ENCODE measurements around the gene MKLN1. TPM values are rescaled to one million over a fixed set of nuclear protein-coding genes. Genes with fewer than 3 reads are reported as not detected.

Gene MKLN1
- polyA plus RNA-seq, 1 of the 3 experiments (the other 2 are of a cell fraction), result 11.0 TPM

DNA sequence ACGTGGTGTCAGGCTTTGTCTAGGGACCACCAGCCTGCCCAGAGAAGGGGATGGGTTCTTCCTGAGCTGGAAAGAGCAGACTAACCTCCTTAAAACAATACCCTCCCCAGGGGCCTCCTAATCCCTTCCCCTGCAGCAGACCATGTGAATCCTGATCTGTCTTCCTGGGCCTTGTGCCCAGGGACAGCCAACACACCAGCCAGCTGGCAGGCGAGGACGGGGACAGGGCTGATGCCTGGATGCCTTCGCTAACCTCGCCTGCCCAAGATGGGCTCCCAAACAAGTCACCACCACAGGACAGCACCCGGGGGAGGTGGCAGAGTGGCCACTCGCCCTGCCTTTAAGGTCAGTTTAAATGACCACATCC, 211.1 kb downstream of the MKLN1 start:
- Histone ChIP-seq H3K4me2 (peak overlapping the region; percentile 25; the same call in 1 of the 2 replicates), H2AFZ (ENCODE audit: low read depth) (no peak overlapping the region), H3K9me3 (no peaks in the 10 kb centered on the region), H3K4me3 (ENCODE audit: low read depth in 2 of 2, low read length in 1 of 2) (no peak overlapping the region), H3K27me3 (ENCODE audit: insufficient read depth) (no peaks in the 10 kb centered on the region), H3K4me1 (ENCODE audit: control insufficient read depth in 1 of 2, insufficient read depth in 2 of 2, low read depth in 1 of 2, low read length in 1 of 2) (peaks cover 27 to 30% of the 10 kb centered on the region in 2 experiments; a peak in 3 of 4 replicates), H3K9me2 (no peaks in the 10 kb centered on the region), H3K27ac (ENCODE audit: low read depth in 2 of 2, low read length in 1 of 2) (peak overlapping the region; percentile 64 to 76), H4K20me1 (ENCODE audit: insufficient read depth) (peaks cover 96% of the 10 kb centered on the region), H3F3A (replicated peaks; ENCODE audit: insufficient read depth) (peaks cover 49% of the 10 kb centered on the region), H3K79me2 (ENCODE audit: insufficient read depth) (peaks cover 100% of the 10 kb centered on the region), H3K36me3 (replicated peaks in 1 of 2; ENCODE audit: control insufficient read depth in 1 of 2, insufficient read depth in 2 of 2, low read length in 1 of 2) (peaks cover 0 to 16% of the 10 kb centered on the region in 2 experiments), H3K9ac (peak overlapping the region; percentile 12; the same call in 1 of the 2 replicates)
- POLR2A ChIA-PET, result no interaction called here
- 83% methylated on average over 7 of the region's 7 CpGs for WGBS (ENCODE audit: low lambda C conversion rate)
- CTCF ChIA-PET, result interaction anchor here (0.8 to 7.9 kb wide), 7 partner anchors 9 to 153 kb away, joined by 3 to 50 read pairs (median 9); no protein-coding TSS in a partner anchor
- DNase-seq, result no peak
- TF ChIP-seq, protein P1, sequence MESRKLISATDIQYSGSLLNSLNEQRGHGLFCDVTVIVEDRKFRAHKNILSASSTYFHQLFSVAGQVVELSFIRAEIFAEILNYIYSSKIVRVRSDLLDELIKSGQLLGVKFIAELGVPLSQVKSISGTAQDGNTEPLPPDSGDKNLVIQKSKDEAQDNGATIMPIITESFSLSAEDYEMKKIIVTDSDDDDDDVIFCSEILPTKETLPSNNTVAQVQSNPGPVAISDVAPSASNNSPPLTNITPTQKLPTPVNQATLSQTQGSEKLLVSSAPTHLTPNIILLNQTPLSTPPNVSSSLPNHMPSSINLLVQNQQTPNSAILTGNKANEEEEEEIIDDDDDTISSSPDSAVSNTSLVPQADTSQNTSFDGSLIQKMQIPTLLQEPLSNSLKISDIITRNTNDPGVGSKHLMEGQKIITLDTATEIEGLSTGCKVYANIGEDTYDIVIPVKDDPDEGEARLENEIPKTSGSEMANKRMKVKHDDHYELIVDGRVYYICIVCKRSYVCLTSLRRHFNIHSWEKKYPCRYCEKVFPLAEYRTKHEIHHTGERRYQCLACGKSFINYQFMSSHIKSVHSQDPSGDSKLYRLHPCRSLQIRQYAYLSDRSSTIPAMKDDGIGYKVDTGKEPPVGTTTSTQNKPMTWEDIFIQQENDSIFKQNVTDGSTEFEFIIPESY (IDR thresholded peaks at IDR 0.05; ENCODE audit: borderline replicate concordance, low read depth), result no peak
- TF ChIP-seq RXRA (IDR thresholded peaks at IDR 0.05; ENCODE audit: borderline replicate concordance, low read depth), result no peak
- TF ChIP-seq TAF1 (IDR thresholded peaks at IDR 0.05; ENCODE audit: borderline replicate concordance, low read depth, low read length), result no peak
- TF ChIP-seq EP300 (IDR thresholded peaks at IDR 0.05; ENCODE audit: borderline replicate concordance in 1 of 2, low read depth in 1 of 2, low read length in 1 of 2), result no peak
- no peak for TF ChIP-seq MXI1 (IDR thresholded peaks at IDR 0.05; ENCODE audit: low read depth, low read length)
- TF ChIP-seq NFIC (IDR thresholded peaks at IDR 0.05; ENCODE audit: borderline replicate concordance), result no peak
- TF ChIP-seq, protein P2, sequence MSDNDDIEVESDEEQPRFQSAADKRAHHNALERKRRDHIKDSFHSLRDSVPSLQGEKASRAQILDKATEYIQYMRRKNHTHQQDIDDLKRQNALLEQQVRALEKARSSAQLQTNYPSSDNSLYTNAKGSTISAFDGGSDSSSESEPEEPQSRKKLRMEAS (IDR thresholded peaks at IDR 0.05; ENCODE audit: low read depth), result no peak
- TF ChIP-seq FOSL2 (IDR thresholded peaks at IDR 0.05; ENCODE audit: borderline replicate concordance, low read depth), result no peak
- no peak for TF ChIP-seq GABPA (IDR thresholded peaks at IDR 0.05; ENCODE audit: low read depth)
- TF ChIP-seq, protein P3, sequence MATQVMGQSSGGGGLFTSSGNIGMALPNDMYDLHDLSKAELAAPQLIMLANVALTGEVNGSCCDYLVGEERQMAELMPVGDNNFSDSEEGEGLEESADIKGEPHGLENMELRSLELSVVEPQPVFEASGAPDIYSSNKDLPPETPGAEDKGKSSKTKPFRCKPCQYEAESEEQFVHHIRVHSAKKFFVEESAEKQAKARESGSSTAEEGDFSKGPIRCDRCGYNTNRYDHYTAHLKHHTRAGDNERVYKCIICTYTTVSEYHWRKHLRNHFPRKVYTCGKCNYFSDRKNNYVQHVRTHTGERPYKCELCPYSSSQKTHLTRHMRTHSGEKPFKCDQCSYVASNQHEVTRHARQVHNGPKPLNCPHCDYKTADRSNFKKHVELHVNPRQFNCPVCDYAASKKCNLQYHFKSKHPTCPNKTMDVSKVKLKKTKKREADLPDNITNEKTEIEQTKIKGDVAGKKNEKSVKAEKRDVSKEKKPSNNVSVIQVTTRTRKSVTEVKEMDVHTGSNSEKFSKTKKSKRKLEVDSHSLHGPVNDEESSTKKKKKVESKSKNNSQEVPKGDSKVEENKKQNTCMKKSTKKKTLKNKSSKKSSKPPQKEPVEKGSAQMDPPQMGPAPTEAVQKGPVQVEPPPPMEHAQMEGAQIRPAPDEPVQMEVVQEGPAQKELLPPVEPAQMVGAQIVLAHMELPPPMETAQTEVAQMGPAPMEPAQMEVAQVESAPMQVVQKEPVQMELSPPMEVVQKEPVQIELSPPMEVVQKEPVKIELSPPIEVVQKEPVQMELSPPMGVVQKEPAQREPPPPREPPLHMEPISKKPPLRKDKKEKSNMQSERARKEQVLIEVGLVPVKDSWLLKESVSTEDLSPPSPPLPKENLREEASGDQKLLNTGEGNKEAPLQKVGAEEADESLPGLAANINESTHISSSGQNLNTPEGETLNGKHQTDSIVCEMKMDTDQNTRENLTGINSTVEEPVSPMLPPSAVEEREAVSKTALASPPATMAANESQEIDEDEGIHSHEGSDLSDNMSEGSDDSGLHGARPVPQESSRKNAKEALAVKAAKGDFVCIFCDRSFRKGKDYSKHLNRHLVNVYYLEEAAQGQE (IDR thresholded peaks at IDR 0.05; ENCODE audit: low read depth, low read length), result no peak
- no peak for TF ChIP-seq RAD21 (IDR thresholded peaks at IDR 0.05; ENCODE audit: low read length)
- TF ChIP-seq POLR2AphosphoS5 (IDR thresholded peaks at IDR 0.05; ENCODE audit: low read depth, low read length), result no peak
- no peak for TF ChIP-seq TEAD4 (IDR thresholded peaks at IDR 0.05; ENCODE audit: borderline replicate concordance, insufficient read depth)

All from SK-N-SH (cell line).